Left lobe of liver (tissue), 2 donors: ENCODE data around the gene KLK11. TPM values are rescaled to one million over a fixed set of nuclear protein-coding genes. Genes with fewer than 3 reads are reported as not detected.

Experiments
- ATAC-seq: fragments of 200-7000 bp; cut with Tn5 transposase; one replicate; pipeline ENCODE4 v1.9.1; 2020; ENCODE audit warnings: mild to moderate bottlenecking, moderate library complexity
- DNase-seq: peaks from one replicate; pipeline ENCODE4 v3.0.0-alpha.2; 2020; ENCODE audit warnings: low spot score
- total RNA-seq: library from RNA; stranded (reverse); gene quantifications from one replicate; pipeline ENCODE4 v1.2.1, GENCODE V29; 2021
- donor health status: DM: no; HTN: no; CAD: no; lungs with moderate emphysema.
- donor health status: DM: no; HTN: yes; CAD: no.

Gene KLK11
- not detected for total RNA-seq

GRCh38 chr19:51026554-51026831 lies at the start of gene KLK11:
Gene KLK11 (minus strand): TSS chr19:51026616. CDS start chr19:51025631, 985 bp downstream.
- ATAC-seq (no peak), DNase-seq (no peak)

GRCh38 chr19:51075998-51076397 lies 49.6 kb upstream of the KLK11 start:
- ATAC-seq (no peak), DNase-seq (no peak)

GRCh38 chr19:51071095-51071405 lies 44.6 kb upstream of the KLK11 start:
- ATAC-seq (no peak), DNase-seq (no peak)

- ATAC-seq, result no peak
- no peak for DNase-seq
Observed at GRCh38 chr19:51070334-51071094, 44.1 kb upstream of the KLK11 start.

GRCh38 chr19:51066393-51067186 lies 40.2 kb upstream of the KLK11 start:
- no peak for ATAC-seq
- no peak for DNase-seq

- ATAC-seq, result no peak
- DNase-seq, result no peak
Observed at GRCh38 chr19:51065221-51065960, 39.0 kb upstream of the KLK11 start.

- DNase-seq (no peak), ATAC-seq (no peak)
Observed at GRCh38 chr19:51064534-51065220, 38.3 kb upstream of the KLK11 start, which contains the start of gene KLK13. Gene KLK13 (minus strand): TSS chr19:51065092. CDS start chr19:51065067, 25 bp downstream.

GRCh38 chr19:51063664-51064063 lies 37.2 kb upstream of the KLK11 start:
- ATAC-seq (no peak), DNase-seq (no peak)

GRCh38 chr19:51060973-51061372 lies 34.6 kb upstream of the KLK11 start:
- ATAC-seq (no peak), DNase-seq (no peak)

- DNase-seq (no peak), ATAC-seq (no peak)
Observed at GRCh38 chr19:51060336-51060735, 33.9 kb upstream of the KLK11 start.

- DNase-seq, result no peak
- ATAC-seq, result no peak
Observed at GRCh38 chr19:51059715-51060114, 33.3 kb upstream of the KLK11 start.

- DNase-seq, result no peak
- ATAC-seq, result no peak
Observed at GRCh38 chr19:51055866-51056265, 29.4 kb upstream of the KLK11 start.

GRCh38 chr19:51047031-51047335 lies 20.6 kb upstream of the KLK11 start:
- DNase-seq (no peak), ATAC-seq (no peak)

- DNase-seq (no peak), ATAC-seq (no peak)
Observed at GRCh38 chr19:51044327-51044726, 17.9 kb upstream of the KLK11 start.

GRCh38 chr19:51043497-51043896 lies 17.1 kb upstream of the KLK11 start:
- DNase-seq (no peak), ATAC-seq (no peak)

GRCh38 chr19:51040151-51040550 lies 13.7 kb upstream of the KLK11 start:
- DNase-seq (no peak), ATAC-seq (no peak)

GRCh38 chr19:51036519-51036918 lies 10.1 kb upstream of the KLK11 start:
- DNase-seq (no peak), ATAC-seq (no peak)

- no peak for ATAC-seq
- DNase-seq, result no peak
Observed at GRCh38 chr19:51034704-51035103, 8.3 kb upstream of the KLK11 start, which contains the start of gene KLK12. Gene KLK12 (minus strand): TSS chr19:51035002. CDS start chr19:51034621, 381 bp downstream.

- ATAC-seq (no peak), DNase-seq (no peak)
Observed at GRCh38 chr19:51031880-51032225, 5.4 kb upstream of the KLK11 start.

- ATAC-seq (no peak), DNase-seq (no peak)
Observed at GRCh38 chr19:51031220-51031879, 4.9 kb upstream of the KLK11 start.

GRCh38 chr19:51030631-51031030 lies 4.2 kb upstream of the KLK11 start:
- ATAC-seq (no peak), DNase-seq (no peak)
